ENCODE results near the gene PM20D1.

Gene PM20D1

DNA sequence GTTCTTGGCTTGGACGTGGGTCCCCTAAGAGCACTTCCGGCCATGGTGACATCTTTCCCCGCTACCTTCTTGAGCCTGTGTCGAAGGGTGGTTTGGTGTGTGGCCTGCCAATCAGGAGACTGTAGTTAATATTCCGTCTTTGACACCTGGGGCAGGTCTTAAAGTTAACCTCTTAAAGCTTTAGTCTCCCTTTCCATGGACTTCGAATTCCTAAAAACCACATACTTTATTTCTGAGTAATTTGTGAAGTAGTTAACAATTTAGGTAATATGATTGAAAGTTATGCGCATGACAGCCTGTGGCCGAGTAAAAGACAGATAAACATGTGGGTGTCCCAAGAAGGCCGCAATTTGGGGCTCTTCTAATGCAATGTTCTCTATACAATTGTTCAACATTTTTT, 64.5 kb downstream of the PM20D1 start:
- no peak overlapping the region for H3K4me3 ChIP-seq (ENCODE audit: low read depth, low read length)
- DNase-seq (ENCODE audit: low read depth), result no peak
- TF ChIP-seq POLR2A (IDR thresholded peaks at IDR 0.05; ENCODE audit: extremely low read depth, insufficient read length) (no peak), MYC (IDR thresholded peaks at IDR 0.05; ENCODE audit: low read depth, low read length) (no peak)
- TF ChIP-seq, protein P1, sequence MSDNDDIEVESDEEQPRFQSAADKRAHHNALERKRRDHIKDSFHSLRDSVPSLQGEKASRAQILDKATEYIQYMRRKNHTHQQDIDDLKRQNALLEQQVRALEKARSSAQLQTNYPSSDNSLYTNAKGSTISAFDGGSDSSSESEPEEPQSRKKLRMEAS (IDR thresholded peaks at IDR 0.05; ENCODE audit: low read depth, low read length), result no peak
- TF ChIP-seq, protein P2, sequence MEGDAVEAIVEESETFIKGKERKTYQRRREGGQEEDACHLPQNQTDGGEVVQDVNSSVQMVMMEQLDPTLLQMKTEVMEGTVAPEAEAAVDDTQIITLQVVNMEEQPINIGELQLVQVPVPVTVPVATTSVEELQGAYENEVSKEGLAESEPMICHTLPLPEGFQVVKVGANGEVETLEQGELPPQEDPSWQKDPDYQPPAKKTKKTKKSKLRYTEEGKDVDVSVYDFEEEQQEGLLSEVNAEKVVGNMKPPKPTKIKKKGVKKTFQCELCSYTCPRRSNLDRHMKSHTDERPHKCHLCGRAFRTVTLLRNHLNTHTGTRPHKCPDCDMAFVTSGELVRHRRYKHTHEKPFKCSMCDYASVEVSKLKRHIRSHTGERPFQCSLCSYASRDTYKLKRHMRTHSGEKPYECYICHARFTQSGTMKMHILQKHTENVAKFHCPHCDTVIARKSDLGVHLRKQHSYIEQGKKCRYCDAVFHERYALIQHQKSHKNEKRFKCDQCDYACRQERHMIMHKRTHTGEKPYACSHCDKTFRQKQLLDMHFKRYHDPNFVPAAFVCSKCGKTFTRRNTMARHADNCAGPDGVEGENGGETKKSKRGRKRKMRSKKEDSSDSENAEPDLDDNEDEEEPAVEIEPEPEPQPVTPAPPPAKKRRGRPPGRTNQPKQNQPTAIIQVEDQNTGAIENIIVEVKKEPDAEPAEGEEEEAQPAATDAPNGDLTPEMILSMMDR (IDR thresholded peaks at IDR 0.05; ENCODE audit: low read depth, low read length), result no peak

DNA sequence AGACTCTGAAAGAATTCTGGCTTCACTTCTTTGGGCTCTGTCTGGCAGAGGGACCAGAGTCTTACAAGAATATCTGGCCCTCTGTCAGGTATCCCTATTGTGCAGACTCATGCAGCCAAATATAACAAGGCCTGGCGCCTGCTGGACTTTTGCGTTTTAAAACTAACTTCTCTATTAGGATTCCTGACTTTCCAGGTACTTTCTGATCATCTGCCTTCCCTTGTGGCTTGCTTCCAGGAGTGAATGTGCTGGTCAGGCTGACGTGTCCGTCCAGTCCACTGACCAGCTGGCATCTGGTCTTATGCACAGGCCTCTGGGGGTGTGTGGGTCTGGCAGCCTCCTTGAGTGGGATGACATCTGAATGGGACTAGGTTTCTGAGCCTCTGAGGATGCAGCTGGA, 66.0 kb downstream of the PM20D1 start:
- DNase-seq (ENCODE audit: low read depth), result no peak
- TF ChIP-seq MYC (IDR thresholded peaks at IDR 0.05; ENCODE audit: low read depth, low read length) (no peak), POLR2A (IDR thresholded peaks at IDR 0.05; ENCODE audit: extremely low read depth, insufficient read length) (no peak)
- TF ChIP-seq, protein P2 (IDR thresholded peaks at IDR 0.05; ENCODE audit: low read depth, low read length), result no peak
- TF ChIP-seq, protein P1 (IDR thresholded peaks at IDR 0.05; ENCODE audit: low read depth, low read length), result no peak
- H3K4me3 ChIP-seq (ENCODE audit: low read depth, low read length), result no peak overlapping the region

DNA sequence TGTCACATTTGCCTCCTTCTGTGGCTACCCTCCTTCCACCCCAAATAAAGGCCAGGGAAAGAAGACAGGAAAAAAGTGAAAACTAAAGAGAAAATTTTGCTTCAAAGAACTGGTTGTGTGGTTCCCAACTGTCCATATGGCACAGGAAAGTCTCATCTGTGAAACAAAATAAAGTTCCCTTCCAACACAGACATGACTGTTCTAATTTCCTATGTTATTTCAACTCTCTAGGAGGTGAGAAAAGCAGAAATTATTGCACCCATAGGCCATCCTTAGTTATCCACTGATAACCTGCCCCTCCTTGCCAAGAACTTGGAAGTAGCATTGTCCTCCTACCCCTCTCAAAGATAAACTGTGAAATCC, 66.5 kb downstream of the PM20D1 start:
- no peak for DNase-seq (ENCODE audit: low read depth)
- TF ChIP-seq MYC (IDR thresholded peaks at IDR 0.05; ENCODE audit: low read depth, low read length) (no peak), POLR2A (IDR thresholded peaks at IDR 0.05; ENCODE audit: extremely low read depth, insufficient read length) (no peak)
- TF ChIP-seq, protein P2 (IDR thresholded peaks at IDR 0.05; ENCODE audit: low read depth, low read length), result no peak
- TF ChIP-seq, protein P1 (IDR thresholded peaks at IDR 0.05; ENCODE audit: low read depth, low read length), result no peak
- H3K4me3 ChIP-seq (ENCODE audit: low read depth, low read length), result no peak overlapping the region

DNA sequence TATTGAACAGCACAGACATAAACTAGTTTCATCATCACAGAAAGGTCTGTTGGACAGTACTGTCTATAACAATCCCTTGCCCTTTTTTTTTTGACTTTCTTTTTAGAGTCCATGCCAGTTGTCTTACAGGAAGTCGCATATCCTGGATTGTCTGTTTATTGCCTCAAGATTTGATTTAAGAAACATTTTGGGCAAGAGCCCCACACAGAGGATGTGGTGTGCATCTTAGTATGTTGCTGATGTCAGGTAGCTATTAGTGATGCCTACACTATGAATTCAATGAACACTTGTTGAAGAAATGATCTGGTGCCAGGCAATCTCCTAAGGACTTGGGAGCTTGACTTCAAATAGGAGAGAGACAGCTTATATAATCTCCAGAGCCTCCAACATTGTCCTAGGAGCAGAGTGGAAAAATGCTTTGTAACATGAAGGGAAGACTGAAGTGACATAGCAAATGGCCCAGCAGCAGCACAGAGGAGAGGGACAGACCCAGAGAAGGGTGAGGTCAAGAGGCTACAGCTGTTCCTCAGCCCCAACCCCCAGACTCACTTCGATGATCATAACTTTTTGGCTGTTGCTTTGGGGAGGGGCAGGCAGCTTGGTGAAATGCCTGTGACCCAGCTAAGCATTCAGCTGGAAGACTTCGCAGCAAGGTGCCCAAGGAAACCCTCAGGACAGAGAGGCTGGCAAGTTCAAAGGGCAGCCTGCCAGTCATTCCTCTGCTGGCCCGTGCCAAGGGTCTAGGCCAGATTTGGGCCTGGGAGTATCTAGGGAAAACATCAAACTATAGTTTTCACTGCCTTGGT, 67.1 kb downstream of the PM20D1 start:
- no peak for TF ChIP-seq MYC (IDR thresholded peaks at IDR 0.05; ENCODE audit: low read depth, low read length)
- TF ChIP-seq, protein P1 (IDR thresholded peaks at IDR 0.05; ENCODE audit: low read depth, low read length), result no peak
- TF ChIP-seq, protein P2 (IDR thresholded peaks at IDR 0.05; ENCODE audit: low read depth, low read length), result no peak
- no peak for TF ChIP-seq POLR2A (IDR thresholded peaks at IDR 0.05; ENCODE audit: extremely low read depth, insufficient read length)

DNA sequence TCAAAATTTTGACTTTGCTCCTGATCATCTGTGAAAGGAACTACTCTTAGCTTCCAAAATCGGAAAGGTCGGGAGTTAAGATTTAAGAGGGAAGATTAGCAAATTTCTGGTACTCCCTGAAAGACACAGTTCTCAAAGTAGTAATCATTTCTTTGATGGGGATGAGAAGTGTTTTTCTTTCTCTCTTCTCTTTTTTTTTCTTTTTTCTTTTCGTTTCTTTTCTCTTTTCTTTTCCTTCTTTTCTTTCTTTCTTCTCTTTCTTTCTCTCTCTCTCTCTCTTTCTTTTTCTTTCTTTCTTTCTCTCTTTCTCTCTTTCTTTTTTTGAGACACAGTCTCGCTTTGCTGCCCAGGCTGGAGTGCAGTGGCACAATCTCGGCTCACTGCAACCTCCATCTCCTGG, 69.6 kb downstream of the PM20D1 start:
- no peak overlapping the region for H3K4me3 ChIP-seq (ENCODE audit: low read depth, low read length)
- DNase-seq (ENCODE audit: low read depth), result no peak
- TF ChIP-seq, protein P1 (IDR thresholded peaks at IDR 0.05; ENCODE audit: low read depth, low read length), result no peak

More for the DNA sequence above, 67.1 kb downstream of the PM20D1 start:
- DNase-seq (ENCODE audit: low read depth), result no peak
- H3K4me3 ChIP-seq (ENCODE audit: low read depth, low read length), result no peak overlapping the region

All from NB4 (cell line).